IMR-90 (cell line): ENCODE data around the gene PPP1R3E. TPM values are rescaled to one million over a fixed set of nuclear protein-coding genes. Genes with fewer than 3 reads are reported as not detected.

Experiments
- ATAC-seq: fragments of 200-7000 bp; cut with Tn5 transposase; 2 replicates; pipeline ENCODE4 v1.9.1; 2020; ENCODE audit warnings: low read depth, mild to moderate bottlenecking, moderate library complexity
- BruUV-seq: library from RNA; stranded (reverse); fragments of 400-500 nt; replicated peaks from 2 replicates; lab custom pipeline; 2021; lab: Mats Ljungman, UMichigan
- CTCF ChIA-PET: fragments of 300-600 bp; formaldehyde crosslinking; extraction: SDS; loops from one replicate; lab custom pipeline; 2021; ENCODE audit warnings: antibody characterized with exemption; lab: Yijun Ruan, JAX
- POLR2A ChIA-PET: fragments of 300-600 bp; sonication (Branson Sonifier 250); formaldehyde crosslinking; loops from one replicate; lab custom pipeline; 2022; ENCODE audit warnings: antibody characterized with exemption; ENCODE audit not compliant: unreplicated experiment; lab: Charles Lee
- DNase-seq: peaks from one replicate; pipeline ENCODE4 v3.0.0; 2013
- H2AFZ ChIP-seq: replicated peaks from 2 replicates; pipeline ENCODE3; 2013; ENCODE audit warnings: low read length, mild to moderate bottlenecking; ENCODE audit not compliant: poor library complexity
- H2AK5ac ChIP-seq: 2 replicates; pipeline ENCODE4 v1.6.1; 2013; ENCODE audit warnings: low read depth, low read length, inconsistent platforms
- H2AK9ac ChIP-seq: replicated peaks from 2 replicates; pipeline ENCODE3; 2013; ENCODE audit warnings: mild to moderate bottlenecking, low read depth, low read length, moderate library complexity; ENCODE audit not compliant: poor library complexity
- H2BK120ac ChIP-seq: 2 replicates; pipeline ENCODE4 v1.6.1; 2013; ENCODE audit warnings: low read depth, low read length, inconsistent platforms
- H2BK15ac ChIP-seq: 3 replicates; pipeline ENCODE4 v1.6.1; 2013; ENCODE audit warnings: low read depth, low read length, inconsistent platforms
- H2BK20ac ChIP-seq: 2 replicates; pipeline ENCODE4 v1.6.1; 2013; ENCODE audit warnings: low read depth, mild to moderate bottlenecking, inconsistent platforms, low read length, moderate library complexity
- H2BK5ac ChIP-seq: 2 replicates; pipeline ENCODE4 v1.6.1; 2013; ENCODE audit warnings: mild to moderate bottlenecking, low read depth, low read length, inconsistent platforms; ENCODE audit not compliant: poor library complexity, severe bottlenecking
- H3K14ac ChIP-seq: replicated peaks from 2 replicates; pipeline ENCODE4 v1.6.1; 2013; ENCODE audit warnings: low read depth, low read length, inconsistent platforms
- H3K18ac ChIP-seq: 2 replicates; pipeline ENCODE4 v1.6.1; 2013; ENCODE audit warnings: low read depth, low read length, control low read depth
- H3K23ac ChIP-seq: 2 replicates; pipeline ENCODE4 v1.6.1; 2013; ENCODE audit warnings: low read depth, low read length, inconsistent platforms
- H3K27ac ChIP-seq: 2 replicates; pipeline ENCODE4 v1.5.1; 2013; ENCODE audit warnings: mild to moderate bottlenecking, control low read depth, low read length; ENCODE audit not compliant: insufficient read depth
- H3K27me3 ChIP-seq: 2 replicates; pipeline ENCODE4 v1.6.1; 2013; ENCODE audit warnings: low read length; ENCODE audit not compliant: control insufficient read depth, insufficient read depth
- H3K36me3 ChIP-seq: 2 replicates; pipeline ENCODE4 v1.6.1; 2013; ENCODE audit warnings: low read length, mixed read lengths; ENCODE audit not compliant: control insufficient read depth, insufficient read depth
- H3K4ac ChIP-seq: 2 replicates; pipeline ENCODE4 v1.6.1; 2013; ENCODE audit warnings: low read depth, low read length, inconsistent platforms
- H3K4me1 ChIP-seq: 2 replicates; pipeline ENCODE4 v1.6.1; 2013; ENCODE audit warnings: low read length, mixed read lengths; ENCODE audit not compliant: control insufficient read depth, insufficient read depth
- H3K4me2 ChIP-seq: 2 replicates; pipeline ENCODE4 v1.6.1; 2013; ENCODE audit warnings: low read depth, mild to moderate bottlenecking, control low read depth, low read length, moderate library complexity
- H3K4me3 ChIP-seq: 2 replicates; pipeline ENCODE4 v1.5.1; 2013; ENCODE audit warnings: low read depth, mild to moderate bottlenecking, control low read depth, low read length, moderate library complexity; ENCODE audit not compliant: insufficient read depth
- H3K56ac ChIP-seq: 2 replicates; pipeline ENCODE4 v1.6.1; 2013; ENCODE audit warnings: low read length, inconsistent platforms; ENCODE audit not compliant: insufficient read depth; ENCODE audit errors: extremely low read depth
- H3K79me1 ChIP-seq, 2 experiments: 2 replicates each; pipeline ENCODE4 v1.6.1; 2013; ENCODE audit warnings: low read length in 2 of 2, inconsistent platforms in 1 of 2, low read depth in 1 of 2
- H3K9ac ChIP-seq: 2 replicates; pipeline ENCODE4 v1.6.1; 2013; ENCODE audit warnings: low read depth, low read length, control low read depth
- H3K9me1 ChIP-seq: 2 replicates; pipeline ENCODE4 v1.6.1; 2013; ENCODE audit warnings: low read length, inconsistent platforms; ENCODE audit not compliant: insufficient read depth
- H3K9me3 ChIP-seq: 2 replicates; pipeline ENCODE4 v1.6.1; 2013; ENCODE audit warnings: low read length; ENCODE audit not compliant: control insufficient read depth, insufficient read depth
- H4K20me1 ChIP-seq: 2 replicates; pipeline ENCODE4 v1.6.1; 2013; ENCODE audit warnings: low read length, inconsistent platforms; ENCODE audit not compliant: insufficient read depth
- H4K5ac ChIP-seq: 2 replicates; pipeline ENCODE4 v1.6.1; 2013; ENCODE audit warnings: mild to moderate bottlenecking, low read depth, low read length, control low read depth
- H4K8ac ChIP-seq, 2 experiments: 2 replicates each; pipeline ENCODE4 v1.6.1; 2013; ENCODE audit warnings: low read depth in 2 of 2, low read length in 2 of 2, control low read depth in 1 of 2, inconsistent platforms in 1 of 2
- H4K91ac ChIP-seq: 2 replicates; pipeline ENCODE4 v1.6.1; 2013; ENCODE audit warnings: low read depth, low read length, inconsistent platforms; ENCODE audit not compliant: insufficient read depth
- CEBPB ChIP-seq: IDR thresholded peaks from 2 replicates; pipeline ENCODE4 v1.6.1; 2012; ENCODE audit warnings: low read depth, low read length, improper control_type of control experiment
- CHD1 ChIP-seq: IDR thresholded peaks from 2 replicates; pipeline ENCODE4 v1.6.1; 2012; ENCODE audit warnings: low read depth, low read length, improper control_type of control experiment
- CTCF ChIP-seq: conservative IDR thresholded peaks from 2 replicates; pipeline ENCODE4 v1.5.1; 2012; ENCODE audit warnings: mild to moderate bottlenecking, low read depth, low read length, improper control_type of control experiment
- ELK1 ChIP-seq: fragments of 150-350 bp; IDR thresholded peaks from 2 replicates; pipeline ENCODE4 v1.6.1; 2016; ENCODE audit warnings: low read depth, mild to moderate bottlenecking, low read length, moderate library complexity, borderline replicate concordance
- FOS ChIP-seq: fragments of 150-350 bp; IDR thresholded peaks from 2 replicates; pipeline ENCODE4 v1.6.1; 2016; ENCODE audit warnings: low read depth, low read length
- MAZ ChIP-seq: IDR thresholded peaks from 2 replicates; pipeline ENCODE4 v1.6.1; 2012; ENCODE audit warnings: low read depth, mild to moderate bottlenecking, low read length, improper control_type of control experiment, moderate library complexity, borderline replicate concordance
- POLR2A ChIP-seq: IDR thresholded peaks from 2 replicates; pipeline ENCODE4 v1.6.1; 2012; ENCODE audit warnings: mild to moderate bottlenecking, low read depth, low read length
- RAD21 ChIP-seq: IDR thresholded peaks from 2 replicates; pipeline ENCODE4 v1.6.1; 2012; ENCODE audit warnings: low read length, improper control_type of control experiment
- SMC3 ChIP-seq: fragments of 150-350 bp; IDR thresholded peaks from 2 replicates; pipeline ENCODE4 v1.6.1; 2016; ENCODE audit warnings: low read depth, mild to moderate bottlenecking, antibody characterized with exemption, low read length, moderate library complexity
- WGBS, 2 experiments: methylation state at CpG; one replicate each; pipeline versions ENCODE4 v1.1.5 to v1.1.7; 2013; ENCODE audit warnings: missing lambda C conversion rate in 2 of 2; ENCODE audit not compliant: insufficient read length in 1 of 2; ENCODE audit errors: extremely low coverage in 2 of 2; 5-methylcytosine and 5-hydroxymethylcytosine counted together
- dilution Hi-C: fragments of 300-500 bp; cut with HindIII; formaldehyde crosslinking; loops from one replicate; pipeline ENCODE4 v1.14.3; 2018; ENCODE audit warnings: low sequenced_read_pairs; ENCODE audit not compliant: unreplicated experiment
- in situ Hi-C: fragments of 300-500 bp; cut with MboI; formaldehyde crosslinking; loops from 3 replicates; pipeline ENCODE4 v1.14.3; 2019; ENCODE audit warnings: low sequenced_read_pairs, inconsistent platforms, mixed read lengths
- intact Hi-C: fragments of 100-400 bp; cut with micrococcal nuclease; formaldehyde crosslinking; loops from 2 replicates; pipeline ENCODE4 v1.10.0; 2022
- polyA plus RNA-seq, 3 experiments: library from polyadenylated mRNA; depleted of rRNA; stranded (reverse); fragments of >200 nt; gene quantifications; 2 replicates each; pipeline ENCODE4 v1.2.3, GENCODE V29; 2012; ENCODE audit warnings: low replicate concordance in 1 of 3
- total RNA-seq: library from RNA; depleted of rRNA; stranded (reverse); fragments of >200 nt; gene quantifications from 2 replicates; pipeline ENCODE4 v1.2.3, GENCODE V29; 2012

PPP1R3E gene
- total and polyA plus RNA-seq, 2 of the 4 experiments (the other 2 are of a cell fraction): 1.3 to 3.5 TPM

- H2AK5ac ChIP-seq: no peak overlapping the region
- peak; percentile 80 for DNase-seq
- no peak overlapping the region for H3K4me3 ChIP-seq
- H2BK20ac ChIP-seq: no peak overlapping the region
- TF ChIP-seq CHD1 (no peak), SMC3 (peak; percentile 85), RAD21 (peak; percentile 90), POLR2A (peak; percentile 38; the same call in 1 of the 2 replicates), FOS (no peak), ELK1 (no peak), CTCF (peak; percentile 93), MAZ (no peak), CEBPB (no peak)
- CTCF ChIA-PET: no interaction called here
- H4K5ac ChIP-seq: no peak overlapping the region
- H3K27me3 ChIP-seq: no peaks in the 10 kb centered on the region; the same call in none of the 2 replicates
- no peak overlapping the region for H3K56ac ChIP-seq
- intact Hi-C loops: loop anchor here (1.0 kb wide), 5 partner anchors 24 to 141 kb away; partner anchors contain the start of genes NGDN and SLC22A17
- H3K36me3 ChIP-seq: peaks cover 18% of the 10 kb centered on the region
- dilution Hi-C loops: no loop called here
- H3K18ac ChIP-seq: no peak overlapping the region
- H3K4ac ChIP-seq: no peak overlapping the region
- no peak overlapping the region for H3K14ac ChIP-seq
- H3K23ac ChIP-seq: no peak overlapping the region
- H4K91ac ChIP-seq: no peak overlapping the region
- peak; percentile 94 for ATAC-seq
- H3K9me3 ChIP-seq: no peaks in the 10 kb centered on the region
- no peak overlapping the region for H4K8ac ChIP-seq
- peaks cover under 1% of the 10 kb centered on the region; the same call in 1 of the 2 replicates for H3K4me1 ChIP-seq
- no peak overlapping the region for H2BK5ac ChIP-seq
- no CpG with 5 or more reads among the region's 4 CpGs for WGBS, 2 experiments
- H2AK9ac ChIP-seq: no peak overlapping the region
- no peak overlapping the region for H3K27ac ChIP-seq
- H4K20me1 ChIP-seq: peaks cover 4% of the 10 kb centered on the region; the same call in 1 of the 2 replicates
- no peak overlapping the region for H3K4me2 ChIP-seq
- BruUV-seq: no TSS peak
- in situ Hi-C loops: loop anchor here (10.0 kb wide), 2 partner anchors 47 to 227 kb away; partner anchors contain the start of genes CMTM5, IL25, THTPA and ZFHX2
- POLR2A ChIA-PET: no interaction called here
- peaks cover 13 to 18% of the 10 kb centered on the region in 2 experiments for H3K79me1 ChIP-seq
- H3K9ac ChIP-seq: no peak overlapping the region
- H2BK120ac ChIP-seq: no peak overlapping the region
- H2BK15ac ChIP-seq: no peak overlapping the region
- H2AFZ ChIP-seq: no peak overlapping the region
- no peaks in the 10 kb centered on the region for H3K9me1 ChIP-seq
These were observed 25.5 kb upstream of the PPP1R3E start for GRCh38 chr14:23327947-23328744.
